Choroid plexus epithelial cell (primary cell): ENCODE data around the gene CHST3.

Source experiments
- DNase-seq: peaks from one replicate; pipeline ENCODE4 v3.0.0-alpha.2; 2010; ENCODE audit warnings: low read depth
- H3K4me3 ChIP-seq: 2 replicates; pipeline ENCODE4 v1.5.1; 2011; ENCODE audit warnings: low read depth, mild to moderate bottlenecking, control low read depth, low read length, moderate library complexity
- CTCF ChIP-seq: conservative IDR thresholded peaks from 2 replicates; pipeline ENCODE4 v1.5.1; 2011; ENCODE audit warnings: low read depth, mild to moderate bottlenecking, control low read depth, inconsistent platforms, low read length, moderate library complexity

The CHST3 gene

DNA sequence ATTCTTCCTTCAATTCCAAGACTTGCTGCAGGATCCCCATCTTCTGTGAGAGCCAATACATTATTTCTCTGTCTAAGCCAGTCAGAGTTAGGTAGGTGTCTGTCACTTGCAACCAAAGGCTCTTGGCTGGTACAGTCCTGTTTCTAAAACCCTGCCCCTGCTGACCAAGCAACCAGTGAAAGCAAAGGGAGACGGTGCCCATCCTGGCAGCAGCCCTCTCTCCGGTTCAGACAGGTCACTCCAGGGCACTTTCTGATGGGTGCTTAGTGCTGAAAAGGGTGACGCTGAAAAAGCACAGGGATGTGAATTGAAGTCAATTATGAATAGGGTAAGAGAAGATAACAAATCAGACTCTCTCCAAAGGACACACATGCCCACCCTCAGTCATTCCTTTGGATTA is 86.7 kb downstream of the CHST3 start:
- TF ChIP-seq CTCF: no peak

DNA sequence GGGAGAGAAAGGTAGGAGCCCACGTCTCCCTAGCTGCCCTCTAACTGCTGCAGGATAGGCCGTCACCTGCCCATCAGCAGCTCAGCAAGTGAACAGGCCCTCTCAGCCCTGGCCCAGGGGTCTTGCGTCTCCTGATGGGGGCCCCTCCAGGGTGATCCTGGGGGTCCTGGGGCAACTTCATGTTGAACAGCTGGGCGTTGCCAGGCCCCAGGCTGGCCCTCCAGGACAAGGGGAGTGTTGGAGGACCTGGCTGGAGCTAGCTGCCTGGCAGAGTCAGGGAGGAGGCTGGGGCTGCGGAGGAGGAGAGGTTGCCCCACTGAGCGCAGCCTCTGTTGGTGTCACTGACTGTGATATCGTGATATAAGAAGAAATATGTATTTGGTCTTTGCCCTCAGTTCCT is 89.5 kb downstream of the CHST3 start:
- no peak for DNase-seq
- no peak for TF ChIP-seq CTCF
- H3K4me3 ChIP-seq: no peak overlapping the region

More for the DNA sequence above, 86.7 kb downstream of the CHST3 start:
- no peak overlapping the region for H3K4me3 ChIP-seq
- DNase-seq: no peak

- H3K4me3 ChIP-seq: no peak overlapping the region
- DNase-seq: no peak
- TF ChIP-seq CTCF: no peak
Observed at GRCh38 chr10:72056113-72056512, 91.9 kb downstream of the CHST3 start.

- DNase-seq: no peak
- no peak overlapping the region for H3K4me3 ChIP-seq
- no peak for TF ChIP-seq CTCF
Observed at GRCh38 chr10:72056932-72057751, 92.9 kb downstream of the CHST3 start.

DNA sequence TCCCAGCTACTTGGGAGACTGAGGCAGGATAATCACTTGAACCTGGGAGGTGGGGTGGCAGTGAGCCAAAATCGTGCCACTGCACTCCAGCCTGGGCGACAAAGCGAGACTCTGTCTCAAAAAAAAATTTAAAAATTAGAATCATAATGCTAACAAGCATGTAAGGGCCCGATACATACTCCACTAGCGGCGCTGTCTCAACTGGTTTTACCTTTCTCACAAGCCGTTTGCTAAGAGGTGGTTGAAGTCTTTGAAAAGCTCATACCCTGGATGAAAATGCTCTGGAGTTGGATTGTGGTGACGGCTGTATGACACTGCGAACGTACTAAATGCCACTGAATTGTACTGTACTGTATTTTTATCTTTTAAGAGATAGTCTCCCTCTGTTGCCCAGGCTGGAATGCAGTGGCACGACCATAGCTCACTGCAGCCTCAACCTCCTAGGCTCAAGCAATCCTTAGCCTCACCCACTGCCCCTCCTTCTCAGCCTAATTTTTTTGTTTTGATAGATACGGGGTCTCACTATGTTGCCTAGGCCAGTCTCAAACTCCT is 94.2 kb downstream of the CHST3 start:
- DNase-seq: no peak
- no peak overlapping the region for H3K4me3 ChIP-seq
- TF ChIP-seq CTCF: no peak

GRCh38 chr10:72058989-72059842 is 95.0 kb downstream of the CHST3 start:
- TF ChIP-seq CTCF: no peak
- H3K4me3 ChIP-seq: no peak overlapping the region
- DNase-seq: no peak
